Measurements from ENCODE around the gene TMEM11. TPM values are rescaled to one million over a fixed set of nuclear protein-coding genes. Genes with fewer than 3 reads are reported as not detected.
A peak's percentile ranks its signal among the peaks of the same experiment; 100 is the strongest.

Gene TMEM11
- total and polyA plus RNA-seq, 4 donors: 9.3 to 20.8 (median 11.6) TPM

DNA sequence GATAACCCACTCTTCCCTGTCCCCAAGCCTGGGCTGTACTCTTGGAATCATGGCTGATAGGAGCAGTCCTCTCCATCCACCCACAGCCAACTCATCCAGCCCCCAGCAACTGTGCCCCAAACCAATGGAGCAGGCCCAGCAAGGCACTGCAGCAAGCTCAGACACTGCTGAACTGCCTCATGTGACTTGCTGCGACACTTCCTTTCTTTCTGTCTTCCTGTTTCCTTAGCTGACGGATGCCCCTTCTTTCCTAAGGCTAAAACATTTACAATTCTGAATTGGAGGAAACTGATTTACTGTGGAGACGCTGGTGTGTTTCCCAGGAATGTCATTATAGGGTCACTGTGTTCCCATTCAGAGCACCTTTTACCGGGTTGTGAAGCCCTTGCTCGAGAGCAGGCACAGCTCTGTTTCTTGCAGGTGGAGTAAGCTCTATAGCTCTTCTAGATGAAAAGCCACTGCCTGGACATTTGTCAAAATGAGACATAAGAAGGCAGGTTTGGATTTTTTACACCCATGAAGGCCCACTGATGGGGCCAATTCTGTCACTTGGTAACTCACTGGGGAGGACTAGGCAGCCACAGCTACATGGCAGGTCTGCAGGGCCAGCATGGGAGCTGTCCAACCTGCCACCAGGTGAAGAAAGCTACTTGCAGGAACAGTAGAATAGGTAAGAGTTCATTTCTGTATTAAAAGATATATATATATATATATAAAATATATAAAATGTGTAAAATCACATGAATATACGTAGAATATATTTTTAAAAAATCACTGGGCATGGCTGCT, 27.4 kb downstream of the TMEM11 start:
- Histone ChIP-seq H3K4me1 (ENCODE audit: control insufficient read depth in 4 of 4, insufficient read depth in 4 of 4, low read length in 3 of 4) (no peaks in the 10 kb centered on the region), H3K9me3 (ENCODE audit: control insufficient read depth in 4 of 4, low read length in 3 of 4) (no peaks in the 10 kb centered on the region), H3K27ac (ENCODE audit: low read depth in 1 of 2, low read length in 2 of 2) (no peak overlapping the region), H3K4me3 (ENCODE audit: low read depth in 1 of 3, low read length in 3 of 3) (no peak overlapping the region), H3K9ac (ENCODE audit: low read depth in 1 of 2, low read length in 2 of 2) (no peak overlapping the region), H3K27me3 (ENCODE audit: control insufficient read depth in 4 of 4, insufficient read depth in 4 of 4, low read length in 3 of 4) (no peaks in the 10 kb centered on the region), H3K36me3 (ENCODE audit: control insufficient read depth in 4 of 4, insufficient read depth in 3 of 4, low read depth in 1 of 4, low read length in 3 of 4) (peaks cover 2 to 16% (median 6%) of the 10 kb centered on the region in 4 donors)
- TF ChIP-seq HNF4A (conservative IDR thresholded peaks at IDR 0.05): no peak
- TF ChIP-seq, protein P1, sequence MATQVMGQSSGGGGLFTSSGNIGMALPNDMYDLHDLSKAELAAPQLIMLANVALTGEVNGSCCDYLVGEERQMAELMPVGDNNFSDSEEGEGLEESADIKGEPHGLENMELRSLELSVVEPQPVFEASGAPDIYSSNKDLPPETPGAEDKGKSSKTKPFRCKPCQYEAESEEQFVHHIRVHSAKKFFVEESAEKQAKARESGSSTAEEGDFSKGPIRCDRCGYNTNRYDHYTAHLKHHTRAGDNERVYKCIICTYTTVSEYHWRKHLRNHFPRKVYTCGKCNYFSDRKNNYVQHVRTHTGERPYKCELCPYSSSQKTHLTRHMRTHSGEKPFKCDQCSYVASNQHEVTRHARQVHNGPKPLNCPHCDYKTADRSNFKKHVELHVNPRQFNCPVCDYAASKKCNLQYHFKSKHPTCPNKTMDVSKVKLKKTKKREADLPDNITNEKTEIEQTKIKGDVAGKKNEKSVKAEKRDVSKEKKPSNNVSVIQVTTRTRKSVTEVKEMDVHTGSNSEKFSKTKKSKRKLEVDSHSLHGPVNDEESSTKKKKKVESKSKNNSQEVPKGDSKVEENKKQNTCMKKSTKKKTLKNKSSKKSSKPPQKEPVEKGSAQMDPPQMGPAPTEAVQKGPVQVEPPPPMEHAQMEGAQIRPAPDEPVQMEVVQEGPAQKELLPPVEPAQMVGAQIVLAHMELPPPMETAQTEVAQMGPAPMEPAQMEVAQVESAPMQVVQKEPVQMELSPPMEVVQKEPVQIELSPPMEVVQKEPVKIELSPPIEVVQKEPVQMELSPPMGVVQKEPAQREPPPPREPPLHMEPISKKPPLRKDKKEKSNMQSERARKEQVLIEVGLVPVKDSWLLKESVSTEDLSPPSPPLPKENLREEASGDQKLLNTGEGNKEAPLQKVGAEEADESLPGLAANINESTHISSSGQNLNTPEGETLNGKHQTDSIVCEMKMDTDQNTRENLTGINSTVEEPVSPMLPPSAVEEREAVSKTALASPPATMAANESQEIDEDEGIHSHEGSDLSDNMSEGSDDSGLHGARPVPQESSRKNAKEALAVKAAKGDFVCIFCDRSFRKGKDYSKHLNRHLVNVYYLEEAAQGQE (IDR thresholded peaks at IDR 0.05): no peak
- peak; percentile 62 for TF ChIP-seq NR2F2 (IDR thresholded peaks at IDR 0.05)
- TF ChIP-seq SP1 (IDR thresholded peaks at IDR 0.05): peak; percentile 22
- TF ChIP-seq JUND (IDR thresholded peaks at IDR 0.05): no peak
- no peak for TF ChIP-seq EGR1 (IDR thresholded peaks at IDR 0.05; ENCODE audit: low read depth in 2 of 2)
- no peak for TF ChIP-seq YY1 (IDR thresholded peaks at IDR 0.05)
- no peak for TF ChIP-seq HNF4G (IDR thresholded peaks at IDR 0.05)
- TF ChIP-seq, protein P2, sequence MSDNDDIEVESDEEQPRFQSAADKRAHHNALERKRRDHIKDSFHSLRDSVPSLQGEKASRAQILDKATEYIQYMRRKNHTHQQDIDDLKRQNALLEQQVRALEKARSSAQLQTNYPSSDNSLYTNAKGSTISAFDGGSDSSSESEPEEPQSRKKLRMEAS (IDR thresholded peaks at IDR 0.05): peak; percentile 24
- 84% methylated on average over 6 of the region's 6 CpGs for WGBS
- no peak for DNase-seq (ENCODE audit: low spot score)

DNA sequence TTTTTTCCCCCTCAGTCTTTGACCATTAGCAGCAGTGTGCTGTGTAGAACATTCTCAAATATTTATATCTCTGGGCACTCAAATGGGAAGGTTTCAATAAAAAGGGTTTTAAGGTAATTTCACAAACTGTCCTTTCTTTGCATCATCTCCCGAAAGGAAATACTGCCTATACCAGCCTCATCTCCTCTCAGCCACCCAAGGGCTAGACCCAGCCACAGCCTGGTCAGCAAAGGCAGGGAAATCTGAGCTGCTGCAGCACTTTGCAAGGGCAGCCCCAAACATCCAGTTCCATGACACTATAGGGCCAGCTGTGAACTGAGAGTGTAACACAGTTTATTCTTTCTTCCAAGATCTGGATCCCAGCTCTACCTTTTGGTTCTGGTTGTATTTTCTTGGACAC, 28.9 kb downstream of the TMEM11 start:
- Histone ChIP-seq H3K27ac (ENCODE audit: low read depth in 1 of 2, low read length in 2 of 2) (no peak overlapping the region), H3K27me3 (ENCODE audit: control insufficient read depth in 4 of 4, insufficient read depth in 4 of 4, low read length in 3 of 4) (no peaks in the 10 kb centered on the region), H3K9ac (ENCODE audit: low read depth in 1 of 2, low read length in 2 of 2) (no peak overlapping the region), H3K9me3 (ENCODE audit: control insufficient read depth in 4 of 4, low read length in 3 of 4) (no peaks in the 10 kb centered on the region), H3K4me1 (ENCODE audit: control insufficient read depth in 4 of 4, insufficient read depth in 4 of 4, low read length in 3 of 4) (no peaks in the 10 kb centered on the region), H3K4me3 (ENCODE audit: low read depth in 1 of 3, low read length in 3 of 3) (no peak overlapping the region), H3K36me3 (ENCODE audit: control insufficient read depth in 4 of 4, insufficient read depth in 3 of 4, low read depth in 1 of 4, low read length in 3 of 4) (peaks cover 2 to 16% (median 6%) of the 10 kb centered on the region in 4 donors)
- no peak for DNase-seq (ENCODE audit: low spot score)
- TF ChIP-seq GABPA (IDR thresholded peaks at IDR 0.05 in 1 of 2, conservative IDR thresholded peaks at IDR 0.05 in 1 of 2) (no peak), FOXA1 (IDR thresholded peaks at IDR 0.05) (no peak)
- TF ChIP-seq, protein P3, sequence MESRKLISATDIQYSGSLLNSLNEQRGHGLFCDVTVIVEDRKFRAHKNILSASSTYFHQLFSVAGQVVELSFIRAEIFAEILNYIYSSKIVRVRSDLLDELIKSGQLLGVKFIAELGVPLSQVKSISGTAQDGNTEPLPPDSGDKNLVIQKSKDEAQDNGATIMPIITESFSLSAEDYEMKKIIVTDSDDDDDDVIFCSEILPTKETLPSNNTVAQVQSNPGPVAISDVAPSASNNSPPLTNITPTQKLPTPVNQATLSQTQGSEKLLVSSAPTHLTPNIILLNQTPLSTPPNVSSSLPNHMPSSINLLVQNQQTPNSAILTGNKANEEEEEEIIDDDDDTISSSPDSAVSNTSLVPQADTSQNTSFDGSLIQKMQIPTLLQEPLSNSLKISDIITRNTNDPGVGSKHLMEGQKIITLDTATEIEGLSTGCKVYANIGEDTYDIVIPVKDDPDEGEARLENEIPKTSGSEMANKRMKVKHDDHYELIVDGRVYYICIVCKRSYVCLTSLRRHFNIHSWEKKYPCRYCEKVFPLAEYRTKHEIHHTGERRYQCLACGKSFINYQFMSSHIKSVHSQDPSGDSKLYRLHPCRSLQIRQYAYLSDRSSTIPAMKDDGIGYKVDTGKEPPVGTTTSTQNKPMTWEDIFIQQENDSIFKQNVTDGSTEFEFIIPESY (IDR thresholded peaks at IDR 0.05): no peak
- WGBS: 93% methylated on average over 1 of the region's 1 CpG

DNA sequence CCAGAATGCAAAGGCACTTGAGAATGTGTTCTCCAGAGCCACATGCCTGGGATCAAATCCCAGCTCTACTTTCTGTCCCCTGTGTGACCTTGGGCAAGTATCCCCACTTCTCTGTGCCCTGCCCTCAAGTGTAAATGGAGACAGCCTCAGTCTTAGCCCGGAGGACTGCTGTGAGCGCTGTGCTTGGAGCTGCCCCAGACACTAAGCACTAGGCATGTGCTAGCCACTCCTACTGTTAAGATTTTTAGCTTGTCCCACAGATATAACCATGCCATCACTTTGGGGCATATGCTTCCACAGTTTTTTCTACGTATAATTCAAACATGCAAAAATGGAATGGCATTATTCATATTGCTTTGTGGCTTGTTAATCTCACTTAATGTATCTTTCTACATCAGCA, 29.4 kb downstream of the TMEM11 start:
- no peak for DNase-seq (ENCODE audit: low spot score)
- peaks cover 2 to 16% (median 6%) of the 10 kb centered on the region in 4 donors for H3K36me3 ChIP-seq (ENCODE audit: control insufficient read depth in 4 of 4, insufficient read depth in 3 of 4, low read depth in 1 of 4, low read length in 3 of 4)
- H3K9me3 ChIP-seq (ENCODE audit: control insufficient read depth in 4 of 4, low read length in 3 of 4): no peaks in the 10 kb centered on the region
- H3K9ac ChIP-seq (ENCODE audit: low read depth in 1 of 2, low read length in 2 of 2): no peak overlapping the region
- no peaks in the 10 kb centered on the region for H3K4me1 ChIP-seq (ENCODE audit: control insufficient read depth in 4 of 4, insufficient read depth in 4 of 4, low read length in 3 of 4)
- WGBS: 96% methylated on average over 3 of the region's 3 CpGs
- H3K4me3 ChIP-seq (ENCODE audit: low read depth in 1 of 3, low read length in 3 of 3): no peak overlapping the region
- H3K27me3 ChIP-seq (ENCODE audit: control insufficient read depth in 4 of 4, insufficient read depth in 4 of 4, low read length in 3 of 4): no peaks in the 10 kb centered on the region
- H3K27ac ChIP-seq (ENCODE audit: low read depth in 1 of 2, low read length in 2 of 2): no peak overlapping the region
- TF ChIP-seq FOXA2 (IDR thresholded peaks at IDR 0.05) (no peak), SP1 (IDR thresholded peaks at IDR 0.05) (no peak), FOXA1 (IDR thresholded peaks at IDR 0.05) (no peak), EGR1 (IDR thresholded peaks at IDR 0.05; ENCODE audit: low read depth in 2 of 2) (no peak), HNF4G (IDR thresholded peaks at IDR 0.05) (no peak), GABPA (IDR thresholded peaks at IDR 0.05 in 1 of 2, conservative IDR thresholded peaks at IDR 0.05 in 1 of 2) (no peak)
- TF ChIP-seq, protein P2 (IDR thresholded peaks at IDR 0.05): no peak
- TF ChIP-seq, protein P1 (IDR thresholded peaks at IDR 0.05): no peak
- TF ChIP-seq, protein P4, sequence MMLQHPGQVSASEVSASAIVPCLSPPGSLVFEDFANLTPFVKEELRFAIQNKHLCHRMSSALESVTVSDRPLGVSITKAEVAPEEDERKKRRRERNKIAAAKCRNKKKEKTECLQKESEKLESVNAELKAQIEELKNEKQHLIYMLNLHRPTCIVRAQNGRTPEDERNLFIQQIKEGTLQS (IDR thresholded peaks at IDR 0.05): no peak

Measured in liver (tissue), 9 donors.